ENCODE measurements around the gene RNF34.
A peak's percentile ranks its signal among the peaks of the same experiment; 100 is the strongest.
"Not testable (repeated sequence)": the region's sequence is repeated elsewhere in the genome, so short reads cannot be mapped to it uniquely, and the experiment has no call there.

RNF34 gene

DNA sequence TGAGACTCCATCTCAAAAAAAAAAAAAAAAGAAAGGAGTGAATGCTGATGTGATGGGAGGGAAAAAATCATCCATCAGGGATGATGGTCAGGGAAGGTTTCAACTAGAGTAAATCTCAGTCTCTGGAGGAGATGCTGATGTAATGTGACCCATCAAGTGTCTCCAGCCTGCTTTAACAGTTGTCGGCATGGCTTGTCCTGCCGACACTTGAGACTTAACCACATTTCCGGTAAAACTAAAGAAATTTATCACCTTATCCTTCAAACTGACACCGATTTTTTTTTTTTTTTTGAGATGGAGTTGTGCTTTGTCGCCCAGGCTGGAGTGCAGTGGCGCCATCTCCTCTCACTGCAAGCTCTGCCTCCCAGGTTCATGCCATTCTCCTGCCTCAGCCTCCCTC lies 26.2 kb upstream of the RNF34 start:
- Mint-ChIP-seq H3K4me1 (no peaks in the 10 kb centered on the region), H3K4me3 (no peak overlapping the region), H3K36me3 (ENCODE audit: low read depth) (no peaks in the 10 kb centered on the region), H3K27me3 (ENCODE audit: low read depth) (peaks cover 3% of the 10 kb centered on the region), H3K27ac (no peak overlapping the region), H3K9me3 (no peaks in the 10 kb centered on the region)
- TF ChIP-seq, protein P1, sequence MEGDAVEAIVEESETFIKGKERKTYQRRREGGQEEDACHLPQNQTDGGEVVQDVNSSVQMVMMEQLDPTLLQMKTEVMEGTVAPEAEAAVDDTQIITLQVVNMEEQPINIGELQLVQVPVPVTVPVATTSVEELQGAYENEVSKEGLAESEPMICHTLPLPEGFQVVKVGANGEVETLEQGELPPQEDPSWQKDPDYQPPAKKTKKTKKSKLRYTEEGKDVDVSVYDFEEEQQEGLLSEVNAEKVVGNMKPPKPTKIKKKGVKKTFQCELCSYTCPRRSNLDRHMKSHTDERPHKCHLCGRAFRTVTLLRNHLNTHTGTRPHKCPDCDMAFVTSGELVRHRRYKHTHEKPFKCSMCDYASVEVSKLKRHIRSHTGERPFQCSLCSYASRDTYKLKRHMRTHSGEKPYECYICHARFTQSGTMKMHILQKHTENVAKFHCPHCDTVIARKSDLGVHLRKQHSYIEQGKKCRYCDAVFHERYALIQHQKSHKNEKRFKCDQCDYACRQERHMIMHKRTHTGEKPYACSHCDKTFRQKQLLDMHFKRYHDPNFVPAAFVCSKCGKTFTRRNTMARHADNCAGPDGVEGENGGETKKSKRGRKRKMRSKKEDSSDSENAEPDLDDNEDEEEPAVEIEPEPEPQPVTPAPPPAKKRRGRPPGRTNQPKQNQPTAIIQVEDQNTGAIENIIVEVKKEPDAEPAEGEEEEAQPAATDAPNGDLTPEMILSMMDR (IDR thresholded peaks at IDR 0.05; ENCODE audit: unreplicated experiment in 3 of 3) = no peak

DNA sequence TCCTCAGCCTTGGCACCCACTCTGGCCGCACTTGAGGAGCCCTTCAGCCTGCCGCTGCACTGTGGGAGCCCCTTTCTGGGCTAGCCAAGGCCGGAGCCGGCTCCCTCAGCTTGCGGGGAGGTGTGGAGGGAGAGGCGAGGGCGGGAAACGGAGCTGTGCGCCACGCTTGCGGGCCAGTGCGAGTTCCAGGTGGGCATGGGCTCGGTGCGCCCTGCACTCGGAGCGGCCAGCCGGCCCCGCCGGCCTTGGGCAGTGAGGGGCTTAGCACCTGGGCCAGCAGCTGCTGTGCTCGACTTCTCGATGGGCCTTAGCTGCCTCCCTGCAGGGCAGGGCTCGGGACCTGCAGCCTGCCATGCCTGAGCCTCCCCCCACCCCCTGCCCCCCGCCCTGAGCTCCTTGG lies 25.6 kb upstream of the RNF34 start:
- not testable (repeated sequence) for H3K27ac Mint-ChIP-seq; H3K27me3 Mint-ChIP-seq (ENCODE audit: low read depth); H3K4me1 Mint-ChIP-seq

DNA sequence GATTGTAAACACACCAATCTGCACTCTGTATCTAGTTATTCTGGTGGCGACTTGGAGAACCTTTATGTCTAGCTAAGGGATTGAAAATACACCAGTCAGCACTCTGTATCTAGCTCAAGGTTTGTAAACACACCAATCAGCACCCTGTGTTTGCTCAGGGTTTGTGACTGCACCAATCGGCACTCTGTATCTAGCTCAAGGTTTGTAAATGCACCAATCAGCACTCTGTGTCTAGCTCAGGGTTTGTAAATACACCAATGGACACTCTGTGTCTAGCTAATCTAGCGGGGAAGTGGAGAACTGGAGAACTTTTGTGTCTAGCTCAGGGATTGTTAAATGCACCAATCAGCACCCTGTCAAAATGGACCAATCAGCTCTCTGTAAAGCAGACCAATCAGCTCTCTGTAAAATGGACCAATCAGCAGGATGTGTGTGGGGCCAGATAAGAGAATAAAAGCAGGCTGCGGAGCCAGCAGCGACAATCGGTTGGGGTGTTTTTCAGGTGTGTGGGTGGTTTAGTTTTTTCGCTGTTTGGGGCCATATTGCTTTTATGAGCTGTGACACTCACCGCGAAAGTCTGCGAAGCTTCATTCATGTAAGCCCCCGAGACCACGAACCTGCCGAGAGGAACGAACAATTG lies 24.9 kb upstream of the RNF34 start:
- not testable (repeated sequence) for H3K9me3 Mint-ChIP-seq; H3K27me3 Mint-ChIP-seq (ENCODE audit: low read depth); H3K36me3 Mint-ChIP-seq (ENCODE audit: low read depth); H3K4me1 Mint-ChIP-seq; H3K27ac Mint-ChIP-seq; H3K4me3 Mint-ChIP-seq

More for the DNA sequence above, 25.6 kb upstream of the RNF34 start:
- H3K36me3 Mint-ChIP-seq (ENCODE audit: low read depth); H3K4me3 Mint-ChIP-seq; H3K9me3 Mint-ChIP-seq: not testable (repeated sequence)

DNA sequence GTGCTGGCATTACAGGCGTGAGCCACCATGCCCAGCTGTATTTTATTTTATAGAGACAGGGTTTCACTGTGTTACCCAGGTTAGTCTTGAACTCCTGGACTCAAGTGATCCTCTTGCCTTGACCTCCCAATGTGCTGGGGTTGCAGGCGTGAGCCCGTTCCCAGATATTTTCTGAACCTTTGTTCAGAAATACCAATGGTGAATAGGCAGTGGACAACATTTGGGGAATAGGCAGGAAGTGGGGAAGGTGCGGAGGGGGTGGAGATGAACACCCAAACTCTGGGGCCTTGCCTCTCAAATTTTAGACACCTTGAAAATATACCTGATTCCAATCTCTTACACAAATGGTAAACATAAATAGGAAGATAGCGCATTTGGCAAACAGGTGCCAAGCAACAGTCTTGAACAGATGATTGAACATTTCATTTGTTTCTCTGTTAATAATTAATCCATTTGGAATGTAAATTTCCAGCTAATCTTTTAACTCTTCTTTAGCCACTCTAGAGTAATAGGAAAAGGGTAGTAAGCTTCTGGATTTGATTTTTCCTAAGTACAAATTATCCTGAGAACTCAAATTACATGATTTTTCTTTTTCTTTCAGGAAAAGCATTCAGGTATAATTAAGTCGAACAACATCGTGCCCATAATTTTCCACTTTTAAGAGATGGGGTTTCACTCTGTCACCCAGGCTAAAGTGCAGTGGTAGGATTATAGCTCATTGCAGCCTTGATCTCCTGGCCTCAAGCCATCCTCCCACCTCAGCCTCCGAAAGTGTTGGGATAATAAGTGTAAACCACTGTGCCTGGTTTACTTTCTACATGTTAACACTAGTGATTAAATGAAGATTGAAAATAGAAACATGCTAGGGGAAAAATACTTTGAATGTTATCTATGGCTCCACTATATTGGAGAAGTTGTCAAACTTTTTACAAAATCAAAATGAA lies 22.9 kb upstream of the RNF34 start:
- H3K4me1 Mint-ChIP-seq = no peaks in the 10 kb centered on the region
- no peak overlapping the region for H3K4me3 Mint-ChIP-seq
- TF ChIP-seq, protein P1 (IDR thresholded peaks at IDR 0.05; ENCODE audit: unreplicated experiment in 3 of 3) = no peak
- H3K36me3 Mint-ChIP-seq (ENCODE audit: low read depth) = no peaks in the 10 kb centered on the region
- H3K27me3 Mint-ChIP-seq (ENCODE audit: low read depth) = no peaks in the 10 kb centered on the region
- no peaks in the 10 kb centered on the region for H3K9me3 Mint-ChIP-seq
- peak overlapping the region in 1 of 3 experiments; percentile 83 for H3K27ac Mint-ChIP-seq

DNA sequence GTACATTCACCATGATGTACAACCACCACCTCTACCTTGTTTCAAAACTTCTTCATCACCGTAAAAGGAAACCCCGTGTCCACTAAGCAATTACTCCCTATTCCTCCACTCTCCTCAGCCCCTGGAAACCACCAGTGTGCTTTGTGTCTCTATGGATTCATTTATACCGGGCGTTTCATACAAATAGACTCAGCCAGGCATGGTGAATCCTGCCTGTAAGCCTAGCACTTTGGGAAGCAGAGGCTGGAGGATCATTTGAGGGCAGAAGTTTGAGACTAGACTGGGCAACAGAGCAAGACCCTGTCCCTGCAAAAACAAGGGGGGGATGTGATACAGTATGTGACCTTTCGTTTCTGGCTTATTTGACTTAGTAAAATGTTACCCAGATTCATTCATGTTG lies 21.2 kb upstream of the RNF34 start:
- Mint-ChIP-seq H3K27ac (no peak overlapping the region), H3K9me3 (no peaks in the 10 kb centered on the region), H3K4me3 (no peak overlapping the region), H3K36me3 (ENCODE audit: low read depth) (no peaks in the 10 kb centered on the region), H3K27me3 (ENCODE audit: low read depth) (peaks cover 3% of the 10 kb centered on the region), H3K4me1 (no peaks in the 10 kb centered on the region)
- TF ChIP-seq, protein P1 (IDR thresholded peaks at IDR 0.05; ENCODE audit: unreplicated experiment in 3 of 3) = no peak

DNA sequence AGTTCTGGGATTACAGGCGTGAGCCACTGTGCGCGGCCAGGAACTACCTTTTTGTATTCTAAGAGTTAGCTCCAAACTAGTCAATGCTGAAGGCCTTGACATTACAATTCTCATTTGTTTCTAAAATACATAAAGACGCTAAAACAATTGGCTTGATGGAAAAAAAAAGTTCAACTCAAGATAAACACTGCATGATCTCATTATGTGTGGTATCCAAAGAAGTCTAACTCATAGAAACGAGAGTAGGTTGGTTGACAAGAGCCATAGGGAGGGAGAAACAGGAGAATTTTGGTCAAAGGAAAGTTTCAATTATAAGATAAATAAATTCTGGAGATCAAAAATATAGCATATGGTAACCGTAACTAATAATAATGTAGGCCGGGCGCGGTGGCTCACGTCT lies 20.0 kb upstream of the RNF34 start:
- Mint-ChIP-seq H3K27ac (no peak overlapping the region), H3K27me3 (ENCODE audit: low read depth) (peaks cover 3% of the 10 kb centered on the region), H3K9me3 (no peaks in the 10 kb centered on the region), H3K4me1 (no peaks in the 10 kb centered on the region), H3K4me3 (no peak overlapping the region), H3K36me3 (ENCODE audit: low read depth) (no peaks in the 10 kb centered on the region)
- TF ChIP-seq, protein P1 (IDR thresholded peaks at IDR 0.05; ENCODE audit: unreplicated experiment in 3 of 3) = no peak

Measured in nephron (organoid).